Kidney epithelial cell (primary cell): ENCODE measurements around the gene RHD. TPM values are rescaled to one million over a fixed set of nuclear protein-coding genes. Genes with fewer than 3 reads are reported as not detected.
A peak's percentile ranks its signal among the peaks of the same experiment; 100 is the strongest.
"Not testable (repeated sequence)": the region's sequence is repeated elsewhere in the genome, so short reads cannot be mapped to it uniquely, and the experiment has no call there.

Source experiments
- DNase-seq: peaks from one replicate; pipeline ENCODE4 v3.0.0-alpha.2; 2010; ENCODE audit warnings: low read depth
- H3K27me3 ChIP-seq: 2 replicates; pipeline ENCODE4 v1.6.0; 2011; ENCODE audit warnings: low read length; ENCODE audit not compliant: control insufficient read depth, insufficient read depth
- H3K36me3 ChIP-seq: 2 replicates; pipeline ENCODE4 v1.5.1; 2011; ENCODE audit warnings: low read length; ENCODE audit not compliant: control insufficient read depth, insufficient read depth
- H3K4me3 ChIP-seq: 2 replicates; pipeline ENCODE4 v1.5.1; 2011; ENCODE audit warnings: low read depth, mild to moderate bottlenecking, control low read depth, low read length
- total RNA-seq: library from RNA; depleted of rRNA; stranded (reverse); fragments of >200 nt; gene quantifications from 2 replicates; pipeline ENCODE4 v1.2.3, GENCODE V29; 2015
- TF ChIP-seq, protein P1 (sequence below): IDR thresholded peaks from 2 replicates; pipeline ENCODE4 v1.5.1; 2011; ENCODE audit warnings: mild to moderate bottlenecking, moderate library complexity, low read length, control low read depth, inconsistent platforms; ENCODE audit not compliant: insufficient read depth, poor library complexity, severe bottlenecking

RHD gene
- total RNA-seq, 1 donor from 2014 or later = not detected

DNA sequence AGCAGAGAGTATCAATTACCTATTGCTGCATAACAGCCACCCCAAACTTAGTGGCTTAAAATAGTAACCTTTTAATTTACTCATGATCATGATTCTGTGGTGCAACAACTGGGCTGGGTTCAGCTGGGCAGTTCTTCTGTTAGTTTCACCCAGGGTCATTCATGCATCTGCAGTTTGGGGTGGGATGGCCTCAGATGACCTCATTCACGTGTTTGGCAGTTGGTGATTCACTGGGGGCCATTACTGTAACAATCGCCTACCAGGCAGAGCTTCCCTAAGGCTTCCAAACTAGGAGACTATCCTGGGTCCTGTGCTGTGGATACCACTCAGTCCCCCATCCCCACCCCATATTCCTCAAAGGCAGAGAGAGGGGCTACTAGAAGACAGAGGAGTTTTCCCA, 6.0 kb downstream of the RHD start:
- not testable (repeated sequence) for H3K36me3 ChIP-seq, DNase-seq, H3K27me3 ChIP-seq, H3K4me3 ChIP-seq

DNA sequence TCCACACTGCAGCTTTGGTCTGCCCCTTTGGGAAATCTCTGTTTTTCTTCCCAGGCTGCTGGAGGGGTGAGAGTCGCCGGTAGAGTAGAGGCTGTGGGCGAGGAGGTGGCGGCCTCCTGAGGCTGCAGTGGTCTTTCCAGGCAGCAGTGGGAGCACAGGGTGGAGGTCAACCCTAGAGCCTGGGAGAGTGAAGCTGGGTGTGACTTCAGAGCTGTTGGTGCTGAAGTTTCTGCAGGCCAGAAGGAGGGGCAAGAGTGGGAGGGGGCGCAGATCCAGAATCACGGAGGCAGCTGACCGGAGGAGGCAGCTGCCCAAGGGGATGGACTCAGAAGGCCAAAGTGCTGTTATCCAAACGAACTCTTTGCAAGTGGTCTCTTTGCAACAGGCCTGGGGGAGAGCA, 6.5 kb downstream of the RHD start:
- H3K27me3 ChIP-seq, DNase-seq, H3K36me3 ChIP-seq, H3K4me3 ChIP-seq: not testable (repeated sequence)

DNA sequence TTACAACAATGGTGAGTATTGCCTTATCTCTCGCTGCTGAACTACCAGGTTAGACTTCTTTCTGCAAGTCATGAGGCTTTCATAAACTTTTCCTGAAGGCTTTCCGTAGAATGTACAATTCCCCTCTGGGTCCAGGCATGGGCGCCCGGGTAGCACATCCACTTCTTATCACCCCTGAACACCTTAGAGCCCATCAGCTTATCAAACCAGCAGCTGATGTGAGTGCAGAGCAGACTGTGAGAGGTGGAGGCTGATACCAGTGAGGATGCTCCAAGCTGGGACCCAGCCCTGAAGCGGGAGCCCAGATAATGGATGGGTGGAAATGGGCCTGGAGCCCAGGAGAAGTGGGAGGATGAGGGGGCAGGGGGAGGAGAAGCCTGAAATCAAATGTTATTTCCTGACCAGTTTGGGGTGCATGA, 7.4 kb downstream of the RHD start:
- not testable (repeated sequence) for H3K4me3 ChIP-seq, H3K36me3 ChIP-seq, DNase-seq, H3K27me3 ChIP-seq

DNA sequence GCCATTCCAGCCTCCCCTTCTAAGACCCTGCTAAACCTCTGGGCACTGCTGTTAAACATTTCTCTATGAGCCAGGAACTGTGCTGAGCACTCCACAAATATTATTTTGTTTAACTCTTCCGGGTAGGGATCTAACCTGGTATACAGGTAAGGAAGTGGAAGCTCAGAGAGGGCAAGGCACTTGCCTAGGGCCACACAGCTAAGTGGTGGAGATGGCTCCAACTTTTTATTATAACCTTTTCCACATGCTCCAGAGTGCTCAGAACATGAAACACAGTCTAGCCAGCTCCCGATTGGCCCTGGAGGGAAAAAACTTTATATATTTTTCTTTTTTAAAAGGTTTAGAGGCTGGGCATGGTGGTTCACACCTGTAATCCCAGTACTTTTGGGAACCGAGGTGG, 13.6 kb downstream of the RHD start:
- DNase-seq, H3K27me3 ChIP-seq, H3K4me3 ChIP-seq, H3K36me3 ChIP-seq: not testable (repeated sequence)

DNA sequence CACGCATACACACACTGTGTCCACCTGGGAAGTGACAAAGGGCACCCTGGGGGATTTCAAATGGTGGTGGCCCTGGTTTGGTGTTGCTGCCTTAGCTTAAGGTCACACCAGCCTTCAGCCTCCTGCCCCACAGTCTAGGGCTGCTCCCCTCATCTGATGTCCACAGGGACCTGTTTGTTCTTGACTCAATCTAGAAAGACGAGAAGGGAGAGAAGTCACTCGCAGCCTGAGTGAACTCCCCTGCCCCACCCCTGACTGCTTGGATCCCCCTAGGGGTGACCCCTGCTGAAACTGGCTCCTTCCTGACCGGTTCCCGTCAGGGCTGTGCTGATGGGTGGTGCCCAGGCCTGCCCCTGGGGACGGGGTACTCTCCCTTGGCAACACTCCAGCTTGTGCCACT, 14.9 kb downstream of the RHD start:
- not testable (repeated sequence) for H3K27me3 ChIP-seq, DNase-seq, H3K36me3 ChIP-seq, H3K4me3 ChIP-seq

DNA sequence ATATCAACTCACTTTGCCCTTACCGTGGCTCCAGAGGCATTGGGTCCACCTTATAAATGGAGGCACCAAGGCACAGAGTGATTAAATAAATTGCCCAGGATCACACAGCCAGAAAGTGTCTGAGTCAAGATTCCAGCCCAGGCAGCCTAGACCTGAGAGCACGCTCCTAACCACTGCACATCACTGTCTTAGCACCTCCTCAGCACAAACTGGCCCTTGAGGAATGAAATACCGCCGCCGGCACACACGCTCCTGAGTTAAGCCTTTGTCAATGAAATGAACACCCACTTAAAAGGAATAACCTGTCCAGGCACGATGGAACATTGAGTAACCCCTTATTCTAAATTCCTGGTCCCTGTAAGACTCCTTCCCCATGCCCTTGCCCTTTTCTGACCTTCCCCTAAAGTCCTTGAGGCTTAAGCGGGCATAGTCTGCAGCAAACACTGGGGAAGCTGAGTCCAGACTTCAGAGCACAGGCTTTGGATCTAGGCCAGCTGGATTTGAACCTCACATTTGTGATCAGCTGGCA, 16.3 kb downstream of the RHD start:
- not testable (repeated sequence) for DNase-seq, H3K4me3 ChIP-seq, H3K27me3 ChIP-seq

DNA sequence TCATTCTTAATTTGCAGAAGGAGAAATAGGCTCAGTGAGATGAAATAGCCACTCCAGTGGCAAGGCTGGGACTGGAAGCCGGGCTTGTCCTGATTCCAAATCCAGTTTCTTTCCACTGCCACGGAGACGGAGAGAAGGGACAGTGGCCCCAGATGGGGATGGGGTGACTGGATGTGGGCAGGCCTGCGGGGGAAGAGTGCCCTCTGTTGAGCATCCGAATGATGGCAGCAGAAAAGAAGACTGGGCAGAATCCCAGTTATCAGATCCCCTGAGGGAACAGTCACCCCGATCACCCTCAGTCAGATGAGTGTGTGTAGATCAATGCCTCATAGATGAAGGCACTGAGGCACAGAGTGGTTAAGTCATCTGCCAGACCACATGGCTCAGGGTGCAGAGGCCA, 17.7 kb downstream of the RHD start:
- not testable (repeated sequence) for H3K27me3 ChIP-seq, H3K36me3 ChIP-seq, H3K4me3 ChIP-seq, DNase-seq
- TF ChIP-seq, protein P1, sequence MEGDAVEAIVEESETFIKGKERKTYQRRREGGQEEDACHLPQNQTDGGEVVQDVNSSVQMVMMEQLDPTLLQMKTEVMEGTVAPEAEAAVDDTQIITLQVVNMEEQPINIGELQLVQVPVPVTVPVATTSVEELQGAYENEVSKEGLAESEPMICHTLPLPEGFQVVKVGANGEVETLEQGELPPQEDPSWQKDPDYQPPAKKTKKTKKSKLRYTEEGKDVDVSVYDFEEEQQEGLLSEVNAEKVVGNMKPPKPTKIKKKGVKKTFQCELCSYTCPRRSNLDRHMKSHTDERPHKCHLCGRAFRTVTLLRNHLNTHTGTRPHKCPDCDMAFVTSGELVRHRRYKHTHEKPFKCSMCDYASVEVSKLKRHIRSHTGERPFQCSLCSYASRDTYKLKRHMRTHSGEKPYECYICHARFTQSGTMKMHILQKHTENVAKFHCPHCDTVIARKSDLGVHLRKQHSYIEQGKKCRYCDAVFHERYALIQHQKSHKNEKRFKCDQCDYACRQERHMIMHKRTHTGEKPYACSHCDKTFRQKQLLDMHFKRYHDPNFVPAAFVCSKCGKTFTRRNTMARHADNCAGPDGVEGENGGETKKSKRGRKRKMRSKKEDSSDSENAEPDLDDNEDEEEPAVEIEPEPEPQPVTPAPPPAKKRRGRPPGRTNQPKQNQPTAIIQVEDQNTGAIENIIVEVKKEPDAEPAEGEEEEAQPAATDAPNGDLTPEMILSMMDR = peak; percentile 11

More for the DNA sequence above, 16.3 kb downstream of the RHD start:
- not testable (repeated sequence) for H3K36me3 ChIP-seq

DNA sequence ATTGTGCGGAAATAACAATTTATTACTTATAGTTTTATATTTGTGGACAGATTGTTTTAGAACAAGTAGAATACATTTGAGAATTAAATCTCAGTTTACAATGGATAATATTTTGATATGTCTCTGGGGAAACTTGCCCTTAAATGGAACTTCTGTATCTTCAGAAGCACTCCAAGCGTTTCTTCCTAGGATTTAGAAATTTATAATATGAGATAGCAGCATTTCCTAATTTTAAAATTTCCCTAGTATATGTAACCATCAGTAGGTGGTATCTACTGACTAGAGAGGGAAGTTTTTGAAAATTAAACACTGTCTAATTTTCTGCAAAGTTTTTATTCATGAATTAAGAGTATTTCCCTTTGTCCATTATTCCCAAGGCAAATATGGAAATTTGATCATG, 21.1 kb downstream of the RHD start:
- DNase-seq, H3K27me3 ChIP-seq: not testable (repeated sequence)

DNA sequence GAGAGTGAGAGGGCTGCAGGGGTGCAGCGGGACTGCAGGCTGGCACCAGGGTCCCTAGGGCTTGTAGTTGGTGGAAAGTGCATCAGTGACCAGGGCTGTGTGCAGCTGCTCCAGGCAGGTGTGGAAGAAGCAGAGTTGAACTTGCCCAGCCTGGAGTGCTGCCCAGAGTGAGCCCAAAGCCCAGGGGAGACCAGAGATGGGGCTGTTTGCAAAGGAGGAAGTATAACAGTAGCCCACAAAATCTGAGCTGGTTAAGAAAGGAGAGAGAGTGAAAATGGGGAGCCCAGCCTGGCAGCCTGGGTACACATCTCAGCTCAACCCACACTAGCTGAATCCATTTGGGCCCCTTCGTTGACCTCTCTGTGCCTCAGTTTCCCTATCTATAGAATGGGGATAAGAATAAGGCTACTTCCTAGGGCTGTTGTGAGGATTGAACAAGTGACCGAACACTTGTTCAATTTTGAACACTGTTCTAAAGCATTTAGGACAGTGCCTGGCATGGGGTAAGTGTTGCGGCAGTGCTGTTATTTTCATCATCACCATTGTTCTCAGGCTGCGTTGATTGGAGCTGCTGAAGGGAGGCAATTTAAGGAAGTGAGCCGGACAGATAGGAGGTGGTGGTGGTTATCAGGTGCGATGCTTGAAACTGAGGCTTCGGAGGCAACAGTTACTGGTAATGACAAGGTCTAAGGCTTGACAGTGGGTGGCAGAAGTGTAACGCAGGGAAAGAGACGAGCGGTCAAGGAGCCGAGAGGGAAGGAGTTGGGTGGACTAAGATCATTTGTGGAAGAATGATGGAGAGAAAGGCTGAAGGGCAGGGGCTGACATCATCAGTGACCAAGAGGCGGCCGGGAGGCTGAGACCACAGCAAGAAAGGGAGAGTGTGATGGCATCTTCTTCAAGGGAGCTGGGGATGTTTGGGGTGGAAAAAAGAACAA, 22.8 kb downstream of the RHD start:
- not testable (repeated sequence) for H3K4me3 ChIP-seq, H3K36me3 ChIP-seq, DNase-seq, H3K27me3 ChIP-seq

More for the DNA sequence above, 21.1 kb downstream of the RHD start:
- not testable (repeated sequence) for H3K36me3 ChIP-seq, H3K4me3 ChIP-seq

DNA sequence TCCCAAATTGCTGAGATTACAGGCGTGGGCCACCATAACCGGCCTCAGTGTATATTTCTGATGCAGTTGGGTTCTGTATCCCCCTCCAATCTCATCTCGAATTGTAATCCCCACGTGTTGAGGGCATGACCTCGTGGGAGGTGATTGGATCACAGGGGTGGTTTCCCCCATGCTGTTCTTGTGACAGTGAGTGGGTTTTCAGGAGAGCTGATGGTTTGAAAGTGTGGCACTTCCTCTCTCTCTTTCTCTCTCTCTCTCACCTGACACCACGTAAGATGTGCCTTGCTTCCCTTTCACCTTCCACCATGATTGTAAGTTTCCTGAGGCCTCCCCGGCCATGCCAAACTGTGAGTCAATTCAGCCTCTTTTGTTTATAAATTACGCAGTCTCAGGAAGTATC, 24.2 kb downstream of the RHD start:
- H3K27me3 ChIP-seq, H3K36me3 ChIP-seq, H3K4me3 ChIP-seq, DNase-seq: not testable (repeated sequence)

DNA sequence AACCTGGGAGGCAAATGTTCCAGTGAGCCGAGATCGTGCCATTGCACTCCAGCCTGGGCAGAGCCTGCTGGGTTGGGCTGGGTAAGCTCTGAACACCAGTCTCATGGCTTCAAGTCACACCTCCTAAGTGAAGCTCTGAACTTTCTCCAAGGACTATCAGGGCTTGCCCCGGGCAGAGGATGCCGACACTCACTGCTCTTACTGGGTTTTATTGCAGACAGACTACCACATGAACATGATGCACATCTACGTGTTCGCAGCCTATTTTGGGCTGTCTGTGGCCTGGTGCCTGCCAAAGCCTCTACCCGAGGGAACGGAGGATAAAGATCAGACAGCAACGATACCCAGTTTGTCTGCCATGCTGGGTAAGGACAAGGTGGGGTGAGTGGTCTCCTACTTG, 28.4 kb downstream of the RHD start:
- not testable (repeated sequence) for H3K36me3 ChIP-seq, DNase-seq, H3K4me3 ChIP-seq, H3K27me3 ChIP-seq

DNA sequence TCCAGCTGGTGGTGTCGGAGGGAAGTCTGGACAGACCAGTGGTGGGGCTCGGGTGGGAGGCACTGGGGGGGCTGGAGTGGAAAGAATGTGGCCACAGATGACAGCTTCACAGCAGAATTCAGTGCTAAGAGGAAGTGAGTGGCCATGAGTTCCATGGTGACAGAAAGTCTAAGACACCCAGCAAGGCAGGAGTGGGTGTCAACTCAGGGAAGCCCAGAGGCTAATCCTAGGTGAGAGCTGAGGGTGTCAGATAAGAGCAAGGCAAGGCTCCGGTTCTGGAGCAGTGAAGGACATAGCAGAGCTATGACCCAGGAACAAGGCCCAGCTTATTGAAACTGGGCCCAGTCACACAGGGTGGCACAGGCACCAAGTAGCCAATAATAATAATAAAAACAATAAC, 30.0 kb downstream of the RHD start:
- H3K36me3 ChIP-seq, H3K27me3 ChIP-seq, DNase-seq, H3K4me3 ChIP-seq: not testable (repeated sequence)

DNA sequence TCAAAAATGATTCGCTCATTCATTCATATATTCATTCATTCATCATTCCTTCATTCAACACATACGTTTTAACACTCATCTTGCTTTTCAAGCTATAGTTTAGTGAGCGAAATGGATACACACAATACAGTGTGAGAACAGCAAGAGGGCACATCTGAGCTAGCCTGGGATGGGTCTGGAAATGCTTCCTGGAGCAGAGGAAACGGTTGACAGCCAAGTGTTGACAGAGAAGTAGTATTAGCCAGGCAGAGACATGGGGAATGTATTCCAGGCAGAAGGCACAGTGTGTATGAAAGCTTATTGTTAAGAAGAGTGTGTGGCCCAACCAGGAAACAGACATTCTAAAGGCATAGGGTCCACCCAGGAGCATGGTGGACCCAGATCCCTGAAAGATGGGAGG, 32.6 kb downstream of the RHD start:
- H3K27me3 ChIP-seq, DNase-seq, H3K4me3 ChIP-seq, H3K36me3 ChIP-seq: not testable (repeated sequence)

DNA sequence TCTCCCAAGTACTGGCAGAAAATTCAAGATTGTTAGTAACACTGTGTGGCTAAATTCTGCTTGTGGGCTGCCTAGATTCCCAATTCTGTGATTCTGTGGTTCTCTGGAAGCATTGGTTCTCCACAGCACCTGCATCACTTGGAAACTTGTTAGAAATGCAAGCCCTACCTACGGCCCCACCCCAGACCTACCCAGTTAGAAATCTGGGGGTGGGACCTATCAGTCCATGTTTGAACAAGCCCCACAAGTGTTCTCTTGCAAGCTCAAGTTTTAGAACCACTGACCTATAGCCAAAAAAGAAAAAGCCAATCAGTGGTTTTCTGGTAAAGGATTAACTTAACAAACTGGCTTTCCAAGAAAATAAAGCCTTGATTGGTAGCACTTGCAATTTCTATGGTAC, 35.9 kb downstream of the RHD start:
- H3K27me3 ChIP-seq, DNase-seq, H3K4me3 ChIP-seq, H3K36me3 ChIP-seq: not testable (repeated sequence)
